Endothelial cell (in vitro differentiated cells): ENCODE results near the gene NOS1AP. TPM values are rescaled to one million over a fixed set of nuclear protein-coding genes. Genes with fewer than 3 reads are reported as not detected.

ENCODE experiments used
- DNase-seq: peaks from one replicate; pipeline ENCODE4 v3.0.0; 2021; ENCODE audit warnings: low spot score
- H3K27ac Mint-ChIP-seq: one replicate; pipeline ENCODE4 v1.8.0; 2021; ENCODE audit warnings: mixed read lengths, inconsistent platforms; ENCODE audit not compliant: unreplicated experiment
- H3K27me3 Mint-ChIP-seq: one replicate; pipeline ENCODE4 v1.8.0; 2021; ENCODE audit warnings: mild to moderate bottlenecking, moderate library complexity, mixed read lengths, inconsistent platforms; ENCODE audit not compliant: unreplicated experiment
- H3K36me3 Mint-ChIP-seq: one replicate; pipeline ENCODE4 v1.8.0; 2021; ENCODE audit warnings: mild to moderate bottlenecking, low read depth, mixed read lengths, inconsistent platforms; ENCODE audit not compliant: unreplicated experiment
- H3K4me1 Mint-ChIP-seq: one replicate; pipeline ENCODE4 v1.8.0; 2021; ENCODE audit warnings: mild to moderate bottlenecking, mixed read lengths, inconsistent platforms; ENCODE audit not compliant: unreplicated experiment
- H3K4me3 Mint-ChIP-seq: one replicate; pipeline ENCODE4 v1.8.0; 2021; ENCODE audit warnings: mild to moderate bottlenecking, mixed read lengths, inconsistent platforms; ENCODE audit not compliant: unreplicated experiment
- H3K9me3 Mint-ChIP-seq: one replicate; pipeline ENCODE4 v1.8.0; 2021; ENCODE audit warnings: mixed read lengths, inconsistent platforms; ENCODE audit not compliant: unreplicated experiment
- CTCF ChIP-seq: fragments of 200-600 bp; sonication (generic); IDR thresholded peaks from one replicate; pipeline ENCODE4 v1.5.0; 2021; ENCODE audit warnings: antibody characterized with exemption; ENCODE audit not compliant: unreplicated experiment
- total RNA-seq: library from RNA; stranded (reverse); fragmentation: NEBNext Ultra II Directional; extraction: Animal tissue kit (Norgen Biotek cat#: 25700); gene quantifications from one replicate; pipeline ENCODE4 v1.2.1, GENCODE V29; 2021; ENCODE audit not compliant: unreplicated experiment

NOS1AP gene
- total RNA-seq, 1 donor from 2014 or later: 19.8 TPM

GRCh38 chr1:162335126-162335525 lies 265.6 kb downstream of the NOS1AP start:
- peaks cover 1% of the 10 kb centered on the region for H3K27me3 Mint-ChIP-seq
- no peak overlapping the region for H3K27ac Mint-ChIP-seq
- H3K4me3 Mint-ChIP-seq: no peak overlapping the region
- DNase-seq: peak; percentile 8
- no peaks in the 10 kb centered on the region for H3K36me3 Mint-ChIP-seq
- peaks cover 21% of the 10 kb centered on the region for H3K4me1 Mint-ChIP-seq
- no peak for TF ChIP-seq CTCF
- H3K9me3 Mint-ChIP-seq: no peaks in the 10 kb centered on the region

- no peak for TF ChIP-seq CTCF
- DNase-seq: no peak
- H3K27me3 Mint-ChIP-seq: peaks cover 1% of the 10 kb centered on the region
- no peak overlapping the region for H3K27ac Mint-ChIP-seq
- H3K36me3 Mint-ChIP-seq: no peaks in the 10 kb centered on the region
- H3K4me1 Mint-ChIP-seq: peaks cover 23% of the 10 kb centered on the region
- H3K4me3 Mint-ChIP-seq: no peak overlapping the region
- H3K9me3 Mint-ChIP-seq: no peaks in the 10 kb centered on the region
Observed at GRCh38 chr1:162336621-162337285, 267.3 kb downstream of the NOS1AP start.

GRCh38 chr1:162342452-162342983 lies 273.0 kb downstream of the NOS1AP start:
- Mint-ChIP-seq H3K36me3 (peaks cover 16% of the 10 kb centered on the region), H3K4me3 (no peak overlapping the region), H3K9me3 (no peaks in the 10 kb centered on the region), H3K27me3 (no peaks in the 10 kb centered on the region), H3K27ac (no peak overlapping the region), H3K4me1 (peaks cover 3% of the 10 kb centered on the region)
- TF ChIP-seq CTCF: no peak
- no peak for DNase-seq

GRCh38 chr1:162343470-162343869 lies 274.0 kb downstream of the NOS1AP start:
- Mint-ChIP-seq H3K36me3 (peaks cover 23% of the 10 kb centered on the region), H3K27me3 (no peaks in the 10 kb centered on the region), H3K4me1 (peaks cover 3% of the 10 kb centered on the region), H3K4me3 (no peak overlapping the region), H3K27ac (no peak overlapping the region), H3K9me3 (no peaks in the 10 kb centered on the region)
- TF ChIP-seq CTCF: no peak
- DNase-seq: no peak

- H3K27me3 Mint-ChIP-seq: no peaks in the 10 kb centered on the region
- H3K9me3 Mint-ChIP-seq: no peaks in the 10 kb centered on the region
- H3K4me1 Mint-ChIP-seq: peaks cover 23% of the 10 kb centered on the region
- no peak overlapping the region for H3K27ac Mint-ChIP-seq
- H3K4me3 Mint-ChIP-seq: no peak overlapping the region
- peaks cover 29% of the 10 kb centered on the region for H3K36me3 Mint-ChIP-seq
- no peak for DNase-seq
- no peak for TF ChIP-seq CTCF
Observed at GRCh38 chr1:162347281-162347680, 277.8 kb downstream of the NOS1AP start.
